Stimulated activated effector memory CD8-positive, alpha-beta T cell treated with anti-CD3 and anti-CD28 coated beads, Interleukin-12 subunit alpha, Interleukin-12 subunit beta, amount 100 ng/mL, for 72 hours (primary cell): ENCODE results near the gene GDI1.

ENCODE experiments used
- ATAC-seq: fragments of 150-1000 bp; cut with Tn5 transposase; 2 replicates; pipeline ENCODE4 v1.10.0; 2021
- DNase-seq, 2 donors: peaks; one replicate each; pipeline ENCODE4 v3.0.0; 2021 to 2022; ENCODE audit warnings: low spot score in 2 of 2
- H3K27ac Mint-ChIP-seq: one replicate; pipeline ENCODE4 v1.8.0; 2022; ENCODE audit warnings: mild to moderate bottlenecking, mixed read lengths
- H3K36me3 Mint-ChIP-seq: one replicate; pipeline ENCODE4 v1.8.0; 2022; ENCODE audit warnings: mild to moderate bottlenecking, mixed read lengths
- H3K4me1 Mint-ChIP-seq: one replicate; pipeline ENCODE4 v1.8.0; 2022; ENCODE audit warnings: mixed read lengths
- H3K4me3 Mint-ChIP-seq: one replicate; pipeline ENCODE4 v1.8.0; 2022; ENCODE audit warnings: mild to moderate bottlenecking, mixed read lengths
- H3K9me3 Mint-ChIP-seq: one replicate; pipeline ENCODE4 v1.8.0; 2022; ENCODE audit warnings: mixed read lengths

GDI1 gene

GRCh38 chrX:154426916-154427770 is 9.8 kb upstream of the GDI1 start:
- H3K4me1 Mint-ChIP-seq: peaks cover 29% of the 10 kb centered on the region
- H3K4me3 Mint-ChIP-seq: peak overlapping the region; percentile 77
- ATAC-seq (no peak), DNase-seq (no peak)
- no peak overlapping the region for H3K27ac Mint-ChIP-seq
- no peaks in the 10 kb centered on the region for H3K9me3 Mint-ChIP-seq
- peaks cover 19% of the 10 kb centered on the region for H3K36me3 Mint-ChIP-seq

- Mint-ChIP-seq H3K9me3 (no peaks in the 10 kb centered on the region), H3K4me1 (peaks cover 29% of the 10 kb centered on the region), H3K27ac (peak within 1 kb of the TSS; percentile 93), H3K4me3 (peak within 1 kb of the TSS; percentile 77), H3K36me3 (peaks cover 24% of the 10 kb centered on the region)
- DNase-seq (peak; percentile 73 to 88), ATAC-seq (peak; percentile 99)
These were observed 8.5 kb upstream of the GDI1 start, which contains the start of gene ATP6AP1 for GRCh38 chrX:154428176-154429171. Gene ATP6AP1 (plus strand): TSS chrX:154428677. CDS start chrX:154428693, 16 bp downstream.

DNA sequence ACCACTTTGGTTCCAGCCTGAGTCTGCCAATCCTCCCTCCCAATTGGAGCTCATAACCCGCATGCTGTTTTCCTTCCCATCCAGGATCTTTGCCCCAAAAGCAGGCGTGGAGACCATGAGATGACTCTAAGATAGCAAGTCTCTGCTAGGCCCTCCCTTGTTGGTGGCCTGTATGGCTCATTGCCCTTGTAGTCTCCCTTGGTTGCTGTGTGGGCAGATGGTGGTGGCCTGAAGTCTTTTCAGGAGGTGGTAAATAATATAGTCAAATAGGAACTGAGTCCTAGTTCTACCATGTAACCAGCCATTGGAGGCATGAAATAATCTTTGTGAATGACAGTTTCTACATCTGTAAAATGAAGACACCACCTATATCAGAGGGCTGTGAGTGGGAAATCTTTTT is 7.2 kb upstream of the GDI1 start:
- DNase-seq: no peak

DNA sequence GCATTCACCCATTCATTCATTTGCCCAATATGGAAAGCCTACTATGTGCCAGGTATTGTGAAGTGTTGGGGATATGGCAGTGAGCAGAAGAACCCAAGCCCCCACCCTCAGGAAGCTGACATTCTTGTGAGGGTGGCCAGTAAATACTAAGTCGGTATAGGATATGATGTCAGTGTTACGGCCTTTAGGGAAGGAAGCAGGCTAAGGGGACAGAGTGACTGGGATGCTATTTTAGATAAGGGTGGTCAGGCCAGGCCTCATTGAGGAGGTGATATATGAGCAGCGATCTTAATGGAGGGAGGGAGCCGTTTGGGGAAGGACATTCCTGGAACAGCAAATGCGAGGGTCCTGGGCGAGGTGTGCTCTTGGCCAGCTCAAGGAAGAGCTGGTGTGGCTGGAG is 6.5 kb upstream of the GDI1 start:
- Mint-ChIP-seq H3K4me1 (peaks cover 29% of the 10 kb centered on the region), H3K27ac (peak overlapping the region; percentile 93), H3K9me3 (no peaks in the 10 kb centered on the region), H3K36me3 (peaks cover 26% of the 10 kb centered on the region), H3K4me3 (peak overlapping the region; percentile 77)
- DNase-seq (no peak), ATAC-seq (no peak)

More for the DNA sequence above, 7.2 kb upstream of the GDI1 start:
- Mint-ChIP-seq H3K9me3 (no peaks in the 10 kb centered on the region), H3K27ac (peak overlapping the region; percentile 93), H3K4me1 (peaks cover 29% of the 10 kb centered on the region), H3K36me3 (peaks cover 26% of the 10 kb centered on the region), H3K4me3 (peak overlapping the region; percentile 77)
- ATAC-seq: peak; percentile 61

DNA sequence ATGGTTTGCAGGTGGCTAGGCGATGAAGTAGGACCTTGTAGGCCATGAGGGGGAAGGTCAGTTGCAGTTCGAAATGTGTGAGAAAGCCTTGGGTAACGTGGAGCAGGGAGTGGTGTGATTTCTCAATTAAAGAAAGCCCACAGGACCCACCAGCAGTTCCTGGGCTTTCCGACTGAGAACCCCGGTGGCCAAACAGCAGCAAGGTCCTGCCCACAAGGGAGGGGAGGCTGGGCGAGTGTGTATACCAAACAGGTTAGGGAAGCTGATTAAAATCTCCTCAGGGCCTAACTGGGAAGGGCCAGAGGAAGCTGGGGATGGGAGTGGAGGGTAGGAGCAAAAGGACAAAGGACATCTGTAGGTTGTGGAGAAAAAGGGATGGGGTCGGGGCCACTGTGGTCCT is 6.0 kb upstream of the GDI1 start:
- DNase-seq (no peak), ATAC-seq (no peak)
- H3K4me1 Mint-ChIP-seq: peaks cover 30% of the 10 kb centered on the region
- peaks cover 30% of the 10 kb centered on the region for H3K36me3 Mint-ChIP-seq
- H3K4me3 Mint-ChIP-seq: no peak overlapping the region
- H3K9me3 Mint-ChIP-seq: no peaks in the 10 kb centered on the region
- H3K27ac Mint-ChIP-seq: peak overlapping the region; percentile 93

DNA sequence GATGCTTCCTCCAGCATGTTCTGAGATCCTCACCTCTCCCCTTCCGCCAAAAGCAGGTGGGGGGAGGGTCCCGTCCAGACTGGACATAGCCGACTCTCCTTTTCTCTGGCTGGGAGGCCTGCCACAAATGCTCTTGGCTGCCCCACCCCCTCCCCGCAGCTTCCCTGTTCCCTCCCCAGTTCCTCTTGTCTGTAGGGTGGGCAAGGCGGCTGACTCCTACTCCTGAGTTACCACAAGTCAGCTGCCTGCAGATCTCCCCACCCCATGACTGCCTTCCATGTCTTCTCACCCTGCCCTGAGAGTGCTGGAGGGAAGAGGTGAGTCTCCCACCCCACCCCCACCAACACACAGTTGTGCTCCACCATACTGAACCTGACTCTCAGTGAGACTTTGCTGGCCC is 5.6 kb upstream of the GDI1 start:
- DNase-seq (no peak), ATAC-seq (no peak)
- H3K4me3 Mint-ChIP-seq: no peak overlapping the region
- peaks cover 35% of the 10 kb centered on the region for H3K36me3 Mint-ChIP-seq
- H3K27ac Mint-ChIP-seq: no peak overlapping the region
- H3K4me1 Mint-ChIP-seq: peaks cover 34% of the 10 kb centered on the region
- no peaks in the 10 kb centered on the region for H3K9me3 Mint-ChIP-seq

DNA sequence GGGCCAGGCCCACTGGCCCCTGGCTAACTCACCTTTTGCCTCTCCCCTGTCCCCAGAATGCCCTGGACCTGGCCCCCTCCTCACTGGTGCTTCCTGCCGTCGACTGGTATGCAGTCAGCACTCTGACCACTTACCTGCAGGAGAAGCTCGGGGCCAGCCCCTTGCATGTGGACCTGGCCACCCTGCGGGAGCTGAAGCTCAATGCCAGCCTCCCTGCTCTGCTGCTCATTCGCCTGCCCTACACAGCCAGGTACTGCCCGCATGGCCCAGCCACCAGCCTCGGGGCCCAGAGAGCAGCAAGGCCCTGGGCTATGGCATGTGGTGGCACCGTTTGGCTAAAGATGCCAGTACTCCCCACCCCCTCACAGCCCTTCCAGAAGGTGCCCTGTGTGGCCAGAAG is 4.7 kb upstream of the GDI1 start:
- H3K36me3 Mint-ChIP-seq: peaks cover 39% of the 10 kb centered on the region
- H3K4me1 Mint-ChIP-seq: peaks cover 36% of the 10 kb centered on the region

DNA sequence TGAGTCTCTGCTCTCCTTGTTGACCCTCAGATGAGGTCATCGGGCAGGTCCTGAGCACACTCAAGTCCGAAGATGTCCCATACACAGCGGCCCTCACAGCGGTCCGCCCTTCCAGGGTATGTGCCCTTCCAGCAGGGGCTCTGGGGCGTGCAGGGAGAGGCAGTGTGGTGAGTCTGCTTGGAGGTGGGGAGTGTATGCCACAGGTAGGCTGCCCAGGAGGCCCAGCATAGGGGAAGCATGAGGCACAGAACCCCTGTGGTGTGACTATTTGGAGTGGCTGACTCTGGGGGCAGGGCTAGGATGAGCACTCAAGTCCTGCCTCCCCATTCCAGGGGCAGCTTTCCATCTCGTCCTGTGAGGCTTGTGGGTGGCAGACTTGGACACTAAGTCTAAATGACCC is 3.3 kb upstream of the GDI1 start:
- no peak for DNase-seq
- H3K4me3 Mint-ChIP-seq: no peak overlapping the region
- H3K36me3 Mint-ChIP-seq: peaks cover 42% of the 10 kb centered on the region
- no peak for ATAC-seq
- no peak overlapping the region for H3K27ac Mint-ChIP-seq
- H3K9me3 Mint-ChIP-seq: no peaks in the 10 kb centered on the region
- peaks cover 36% of the 10 kb centered on the region for H3K4me1 Mint-ChIP-seq

More for the DNA sequence above, 4.7 kb upstream of the GDI1 start:
- H3K9me3 Mint-ChIP-seq: no peaks in the 10 kb centered on the region
- ATAC-seq (no peak), DNase-seq (no peak)
- no peak overlapping the region for H3K27ac Mint-ChIP-seq
- no peak overlapping the region for H3K4me3 Mint-ChIP-seq

GRCh38 chrX:154434394-154435168 is 2.4 kb upstream of the GDI1 start:
- no peak overlapping the region for H3K27ac Mint-ChIP-seq
- DNase-seq (no peak), ATAC-seq (no peak)
- H3K36me3 Mint-ChIP-seq: peaks cover 43% of the 10 kb centered on the region
- no peaks in the 10 kb centered on the region for H3K9me3 Mint-ChIP-seq
- H3K4me1 Mint-ChIP-seq: peaks cover 34% of the 10 kb centered on the region
- H3K4me3 Mint-ChIP-seq: no peak overlapping the region

- ATAC-seq (no peak), DNase-seq (no peak)
- H3K9me3 Mint-ChIP-seq: no peaks in the 10 kb centered on the region
- no peak overlapping the region for H3K4me3 Mint-ChIP-seq
- H3K4me1 Mint-ChIP-seq: peaks cover 38% of the 10 kb centered on the region
- peak overlapping the region; percentile 93 for H3K27ac Mint-ChIP-seq
- H3K36me3 Mint-ChIP-seq: peaks cover 44% of the 10 kb centered on the region
These were observed 1.7 kb upstream of the GDI1 start for GRCh38 chrX:154435171-154435733.

- ATAC-seq (peak; percentile 78), DNase-seq (peak; percentile 20 to 62)
- Mint-ChIP-seq H3K36me3 (peaks cover 56% of the 10 kb centered on the region), H3K9me3 (no peaks in the 10 kb centered on the region), H3K4me1 (peaks cover 35% of the 10 kb centered on the region), H3K4me3 (peak overlapping the region; percentile 82), H3K27ac (peak overlapping the region; percentile 93)
These were observed 476 bp upstream of the GDI1 start for GRCh38 chrX:154436374-154436982.

- DNase-seq (no peak), ATAC-seq (no peak)
- H3K36me3 Mint-ChIP-seq: peaks cover 71% of the 10 kb centered on the region
- H3K27ac Mint-ChIP-seq: peak overlapping the region; percentile 84
- H3K4me3 Mint-ChIP-seq: peak overlapping the region; percentile 82
- H3K4me1 Mint-ChIP-seq: peaks cover 39% of the 10 kb centered on the region
- H3K9me3 Mint-ChIP-seq: no peaks in the 10 kb centered on the region
These were observed 1.3 kb downstream of the GDI1 start for GRCh38 chrX:154437971-154438893.

DNA sequence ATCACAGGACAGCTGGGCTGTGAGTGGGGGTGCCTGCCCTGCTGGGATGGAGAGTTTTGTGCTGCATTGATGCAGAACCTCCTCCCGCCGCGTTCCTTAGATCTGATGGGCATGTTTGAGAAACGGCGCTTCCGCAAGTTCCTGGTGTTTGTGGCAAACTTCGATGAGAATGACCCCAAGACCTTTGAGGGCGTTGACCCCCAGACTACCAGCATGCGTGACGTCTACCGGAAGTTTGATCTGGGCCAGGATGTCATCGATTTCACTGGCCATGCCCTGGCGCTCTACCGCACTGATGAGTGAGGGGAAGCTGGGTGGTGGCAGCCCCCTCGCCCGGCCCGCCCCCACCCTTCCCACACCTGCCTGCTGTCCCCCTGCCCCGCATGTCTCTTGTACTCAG is 2.9 kb downstream of the GDI1 start:
- Mint-ChIP-seq H3K36me3 (peaks cover 73% of the 10 kb centered on the region), H3K27ac (no peak overlapping the region), H3K4me3 (no peak overlapping the region), H3K4me1 (peaks cover 44% of the 10 kb centered on the region), H3K9me3 (no peaks in the 10 kb centered on the region)
- ATAC-seq: no peak
- DNase-seq: no peak
